ENCODE data around the gene TRAPPC2L.
A peak's percentile ranks its signal among the peaks of the same experiment; 100 is the strongest.
"Not testable (repeated sequence)": the region's sequence is repeated elsewhere in the genome, so short reads cannot be mapped to it uniquely, and the experiment has no call there.

Gene TRAPPC2L

GRCh38 chr16:88878967-88879787, 22.2 kb downstream of the TRAPPC2L start:
- no peak for DNase-seq

GRCh38 chr16:88879788-88880055, 22.8 kb downstream of the TRAPPC2L start:
- no peak for DNase-seq

- no peak for DNase-seq
Observed at GRCh38 chr16:88880226-88881006, 23.5 kb downstream of the TRAPPC2L start.

GRCh38 chr16:88881007-88881615, 24.2 kb downstream of the TRAPPC2L start:
- DNase-seq: no peak

- no peak for DNase-seq
Observed at GRCh38 chr16:88881675-88882357, 24.9 kb downstream of the TRAPPC2L start.

- no peak for DNase-seq
Observed at GRCh38 chr16:88882358-88883030, 25.6 kb downstream of the TRAPPC2L start.

- DNase-seq: no peak
Observed at GRCh38 chr16:88883117-88883895, 26.4 kb downstream of the TRAPPC2L start.

- no peak for DNase-seq
Observed at GRCh38 chr16:88883946-88884345, 27.0 kb downstream of the TRAPPC2L start.

- DNase-seq: no peak
Observed at GRCh38 chr16:88884569-88885271, 27.8 kb downstream of the TRAPPC2L start.

- no peak for DNase-seq
Observed at GRCh38 chr16:88885693-88886280, 28.9 kb downstream of the TRAPPC2L start.

- DNase-seq: no peak
Observed at GRCh38 chr16:88886420-88886844, 29.5 kb downstream of the TRAPPC2L start.

GRCh38 chr16:88886845-88887521, 30.1 kb downstream of the TRAPPC2L start:
- no peak for DNase-seq

- no peak for DNase-seq
Observed at GRCh38 chr16:88888057-88888456, 31.1 kb downstream of the TRAPPC2L start.

GRCh38 chr16:88888461-88889387, 31.8 kb downstream of the TRAPPC2L start:
- DNase-seq: peak; percentile 6

- not testable (repeated sequence) for DNase-seq
Observed at GRCh38 chr16:88889702-88890352, 32.9 kb downstream of the TRAPPC2L start.

GRCh38 chr16:88891083-88891482, 34.2 kb downstream of the TRAPPC2L start:
- no peak for DNase-seq

GRCh38 chr16:88892065-88892464, 35.1 kb downstream of the TRAPPC2L start:
- no peak for DNase-seq

Measured in fibroblast of skin of back (primary cell).